ENCODE data around the gene SGTA. TPM values are rescaled to one million over a fixed set of nuclear protein-coding genes. Genes with fewer than 3 reads are reported as not detected.

The SGTA gene
- polyA plus RNA-seq, 3 donors: 61.2 to 72.9 (median 67.5) TPM

DNA sequence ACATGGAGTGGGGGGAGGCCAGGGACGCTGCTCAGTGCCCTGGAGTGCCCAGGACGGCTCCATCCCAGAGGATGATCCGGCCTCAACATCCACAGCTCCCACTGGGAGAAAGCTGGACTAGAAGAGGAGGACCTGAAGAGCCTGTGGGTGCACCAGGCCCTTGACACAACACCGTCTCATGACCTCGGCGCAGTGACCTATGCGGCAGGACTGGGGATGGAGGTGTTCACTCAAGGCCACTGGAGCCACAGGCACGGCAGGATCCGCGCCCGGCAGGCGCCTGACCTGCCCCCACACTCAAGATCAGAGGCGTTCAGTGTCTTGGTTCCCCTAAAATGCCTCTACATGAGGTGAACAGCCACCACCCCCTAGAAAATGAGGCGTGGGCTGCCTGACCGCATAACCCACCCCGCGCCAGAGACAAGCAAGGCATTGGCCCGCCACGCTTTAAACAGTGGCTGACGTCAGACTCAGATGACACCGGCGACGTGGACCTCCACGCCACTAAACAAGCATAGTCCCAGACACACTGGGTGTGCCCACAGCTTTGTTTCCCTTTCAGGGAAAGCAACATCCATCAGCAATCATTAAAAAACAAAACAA lies 8.0 kb downstream of the SGTA start:
- no peak for DNase-seq

DNA sequence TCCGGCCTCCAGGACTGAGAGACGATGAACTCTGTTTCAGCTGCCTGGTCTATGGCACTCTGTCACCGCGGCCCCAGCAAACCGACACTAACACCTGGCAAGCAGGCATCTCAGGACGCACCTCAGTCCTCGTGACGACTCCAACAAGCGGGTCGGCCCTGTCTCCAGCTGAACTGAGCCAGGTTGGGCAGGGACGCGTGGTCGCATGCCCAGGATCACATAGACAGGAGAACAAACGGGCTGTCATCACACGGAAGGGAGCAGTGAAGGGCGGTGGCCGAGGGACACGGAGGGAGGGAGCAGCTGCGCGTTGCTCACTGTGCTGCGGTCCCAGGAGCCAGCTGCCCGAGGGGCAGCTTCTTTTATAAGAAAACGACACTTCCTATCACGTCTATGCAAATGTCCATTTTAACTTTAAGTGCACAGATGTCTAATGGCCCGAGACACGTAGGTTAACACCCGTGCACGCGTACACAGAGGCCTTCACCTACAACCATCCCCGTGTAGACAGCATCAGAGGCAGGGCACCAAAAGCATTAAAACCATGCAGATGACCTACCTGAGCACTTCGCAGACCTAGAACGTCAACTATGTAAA lies 8.9 kb downstream of the SGTA start:
- DNase-seq: no peak

DNA sequence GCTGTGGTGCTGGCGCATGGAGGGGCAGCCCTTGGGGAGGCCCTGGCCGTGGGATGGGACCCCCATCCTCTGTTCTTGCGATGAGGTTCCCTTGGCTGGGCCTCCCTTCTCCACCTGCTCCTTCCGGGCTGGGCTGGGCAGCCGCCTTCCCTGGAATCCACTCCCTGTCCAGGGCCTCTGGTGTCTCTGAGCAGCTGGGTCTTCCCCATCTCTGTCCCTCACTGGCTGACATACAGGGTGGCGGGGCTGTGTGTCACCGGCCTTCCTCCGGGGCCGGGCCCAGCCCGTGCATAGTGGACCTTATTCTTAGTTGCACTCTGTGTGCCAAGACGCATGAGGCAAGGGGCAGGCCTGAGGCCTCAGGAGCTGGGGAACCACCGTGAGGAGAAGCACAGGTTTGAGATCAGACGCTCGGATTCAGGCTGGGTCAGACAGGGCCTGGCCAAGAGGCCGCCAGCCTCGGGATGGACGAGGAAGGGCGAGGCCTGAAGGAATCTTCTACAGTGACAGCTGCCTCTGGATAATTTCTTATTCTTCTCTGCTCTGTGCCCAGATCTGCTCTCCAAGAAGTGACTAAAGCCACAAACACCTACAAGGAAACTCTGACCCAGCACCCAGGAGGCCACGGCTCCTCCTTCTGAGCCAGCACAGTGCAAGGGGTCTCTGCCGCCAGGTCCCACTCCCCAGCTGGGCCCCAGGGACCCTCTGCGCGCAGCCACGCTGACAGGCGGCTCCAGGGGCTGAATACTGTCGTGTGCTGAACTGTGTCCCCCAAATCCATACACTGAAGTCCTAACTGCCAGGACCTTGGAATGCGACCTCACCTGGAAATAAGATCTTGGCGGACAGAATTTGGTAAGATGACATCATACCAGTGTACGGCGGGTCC lies 11.0 kb downstream of the SGTA start:
- no peak for DNase-seq

DNA sequence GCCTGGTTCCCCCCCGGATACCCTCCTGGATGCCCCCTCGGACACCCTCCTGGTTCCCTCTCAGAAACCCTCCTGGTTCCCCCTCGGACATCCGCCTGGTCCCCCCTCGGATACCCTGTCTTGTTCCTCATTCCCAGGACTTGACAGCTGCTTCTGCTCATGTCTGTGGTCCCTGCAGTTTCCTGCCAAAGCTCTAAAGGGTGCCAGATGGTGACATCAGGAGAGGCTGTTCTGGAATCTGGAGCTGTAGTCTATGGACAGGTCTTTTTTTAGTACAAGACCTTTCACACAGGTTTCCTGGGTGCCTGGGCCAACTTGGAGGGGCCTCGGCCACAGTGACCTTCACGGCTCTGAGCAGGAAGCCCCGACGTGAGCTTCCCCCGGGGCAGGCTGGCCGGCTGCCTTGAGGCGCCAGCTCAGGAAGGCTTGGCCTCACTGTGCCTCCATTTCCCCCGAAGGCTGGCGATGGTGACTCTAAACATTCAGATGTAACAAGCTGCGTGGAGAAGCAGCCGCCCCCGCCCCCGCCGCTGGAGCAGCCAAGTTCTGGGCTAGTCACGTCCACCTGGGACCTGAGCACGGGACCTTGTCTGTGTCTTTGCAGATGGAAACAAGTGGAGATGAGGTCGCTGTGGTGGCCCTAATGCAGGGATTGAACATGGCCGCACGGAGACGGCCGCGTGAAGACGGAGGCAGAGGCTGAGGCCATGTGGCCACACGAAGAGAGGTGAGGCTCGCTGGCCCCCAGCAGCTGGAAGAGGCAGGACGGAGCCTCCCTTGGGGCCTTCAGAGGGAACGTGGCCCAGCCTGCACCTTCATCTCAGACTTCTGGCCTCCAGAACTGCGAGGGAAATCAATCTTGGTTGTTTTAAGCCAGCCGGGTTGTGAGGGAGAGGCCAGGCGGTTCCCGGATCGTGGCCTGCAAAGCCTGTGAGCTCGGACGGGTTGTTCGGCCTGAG lies 12.7 kb downstream of the SGTA start:
- DNase-seq: peak; percentile 71

DNA sequence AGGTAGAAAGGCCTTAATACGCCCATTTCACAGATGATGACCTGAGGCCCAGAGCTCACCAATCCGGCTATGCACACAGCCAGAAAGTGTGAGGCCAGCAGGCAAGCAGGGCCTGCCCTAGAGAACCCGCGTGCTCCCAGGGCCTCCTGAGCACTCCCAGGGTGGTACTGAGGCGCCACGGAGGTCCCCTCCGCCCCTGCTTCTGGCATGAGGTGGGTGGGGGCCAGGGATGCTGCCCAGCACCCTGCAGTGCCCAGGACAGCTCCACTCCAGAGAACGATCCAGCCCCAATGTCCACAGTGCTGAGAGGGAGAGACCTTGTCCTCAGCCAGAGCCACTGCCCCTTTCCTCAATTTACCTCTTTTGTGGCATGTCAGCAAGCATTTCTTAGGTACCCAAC lies 13.9 kb downstream of the SGTA start:
- no peak for DNase-seq

DNA sequence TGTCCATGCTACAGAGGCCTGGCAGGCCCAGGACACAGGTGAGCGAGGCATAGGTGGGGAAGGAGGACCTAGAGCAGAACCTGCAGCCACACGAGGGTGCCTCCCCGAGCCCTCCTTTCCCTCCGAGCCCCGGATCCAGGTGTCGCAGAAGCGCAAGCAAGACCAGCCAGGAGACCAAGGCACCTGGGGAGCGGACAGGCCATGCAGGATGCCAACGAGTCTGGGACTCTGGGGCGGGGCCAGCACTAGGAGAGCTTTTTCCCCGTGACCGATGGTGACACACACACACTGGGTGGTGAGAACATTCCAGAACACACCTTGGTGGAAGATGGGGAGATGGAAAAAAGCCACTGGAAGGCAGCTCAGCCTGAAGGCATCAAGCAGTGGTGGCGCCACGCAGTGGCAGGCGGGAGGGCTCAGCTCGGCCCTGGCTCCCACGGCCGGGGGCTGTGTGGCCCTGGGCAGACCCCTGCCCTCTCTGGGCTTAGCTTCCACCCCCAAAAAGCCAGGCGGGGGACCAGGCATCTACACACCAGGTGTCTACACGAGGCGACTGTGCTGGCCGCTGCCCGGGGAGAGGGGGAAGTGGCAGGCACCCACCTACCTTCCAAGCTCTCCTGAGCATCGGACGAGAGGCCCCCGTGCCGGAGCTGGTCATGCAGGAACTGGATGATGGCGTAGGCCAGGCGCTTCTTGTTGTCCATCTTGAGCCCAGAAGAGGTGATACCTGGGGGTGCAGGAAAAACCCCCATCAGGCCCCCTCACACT lies 14.5 kb downstream of the SGTA start:
- DNase-seq: no peak

DNA sequence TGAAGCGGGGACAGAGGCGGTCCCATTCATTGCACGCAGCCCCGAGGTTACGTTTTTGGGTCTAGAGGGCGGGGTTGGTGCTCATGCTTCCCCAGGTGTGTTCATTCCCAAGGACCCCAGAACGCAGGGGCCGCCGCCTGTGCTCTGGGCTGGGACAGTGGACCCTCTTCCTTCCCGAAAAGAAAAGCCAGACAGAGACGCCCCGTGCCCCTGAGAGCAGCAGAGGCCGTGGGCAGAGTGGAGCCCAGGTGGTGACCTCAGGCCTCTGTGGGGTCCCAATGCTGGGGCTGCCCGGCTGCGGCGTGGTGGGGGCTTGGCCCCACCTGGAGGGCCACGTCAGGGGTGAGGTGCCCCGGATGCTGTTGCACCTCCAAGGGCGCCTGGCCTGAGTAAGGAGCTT lies 15.4 kb downstream of the SGTA start:
- no peak for DNase-seq

DNA sequence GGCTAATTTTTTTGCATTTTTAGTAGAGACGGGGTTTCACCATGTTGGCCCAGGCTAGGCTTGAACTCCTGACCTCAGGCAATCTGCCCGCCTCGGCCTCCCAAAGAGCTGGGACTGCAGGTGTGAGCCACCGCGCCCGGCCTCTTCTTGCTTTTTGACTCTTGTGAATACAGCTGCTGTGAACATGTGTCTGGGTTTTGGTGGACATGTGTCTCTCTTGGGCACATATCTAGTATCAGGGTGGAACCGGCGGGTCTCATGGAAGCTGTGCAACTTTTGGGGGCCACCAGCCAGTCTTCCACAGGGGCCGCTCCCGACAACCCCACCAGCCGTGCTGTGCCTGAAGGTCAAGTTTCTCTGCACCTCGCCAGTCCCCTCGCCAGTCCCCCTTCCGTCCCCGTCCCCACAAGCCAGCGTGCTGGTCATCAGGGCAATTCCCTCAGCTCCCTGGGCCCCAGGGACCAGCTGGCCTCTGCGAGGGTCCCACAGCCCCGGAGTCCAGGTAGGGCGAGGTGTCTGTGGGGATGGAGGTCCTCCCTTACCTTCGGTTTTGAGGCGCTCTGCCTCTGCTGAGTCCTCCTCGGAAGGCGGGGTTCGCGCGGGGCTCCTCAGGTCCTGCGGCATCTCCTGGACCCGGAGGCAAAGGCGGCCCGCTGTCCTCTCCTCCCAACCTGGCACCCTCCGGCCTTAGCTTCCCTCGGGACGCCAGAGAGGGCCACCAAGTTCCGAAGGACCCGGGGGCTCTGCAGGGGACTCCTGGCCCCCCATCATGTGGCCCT lies 16.3 kb downstream of the SGTA start:
- no peak for DNase-seq

DNA sequence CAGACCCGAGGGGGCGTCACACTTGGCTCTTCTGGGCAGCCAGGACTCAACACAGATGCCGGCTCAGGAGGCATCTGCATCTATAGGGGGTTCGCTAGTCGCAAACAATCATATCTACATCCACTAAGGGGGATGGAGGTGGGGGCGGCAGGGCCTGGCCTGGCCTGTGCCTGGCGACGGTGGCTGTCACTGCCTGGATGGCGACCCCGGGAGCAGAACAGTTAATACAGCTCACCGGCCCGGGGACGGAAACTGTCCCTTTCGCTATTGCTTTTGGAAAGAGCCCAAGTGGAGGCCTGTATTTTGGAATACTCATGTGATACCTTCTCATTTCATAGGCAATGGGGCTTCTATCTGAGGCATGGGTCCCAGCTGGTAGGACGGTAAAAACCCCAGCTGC lies 17.7 kb downstream of the SGTA start:
- no peak for DNase-seq

DNA sequence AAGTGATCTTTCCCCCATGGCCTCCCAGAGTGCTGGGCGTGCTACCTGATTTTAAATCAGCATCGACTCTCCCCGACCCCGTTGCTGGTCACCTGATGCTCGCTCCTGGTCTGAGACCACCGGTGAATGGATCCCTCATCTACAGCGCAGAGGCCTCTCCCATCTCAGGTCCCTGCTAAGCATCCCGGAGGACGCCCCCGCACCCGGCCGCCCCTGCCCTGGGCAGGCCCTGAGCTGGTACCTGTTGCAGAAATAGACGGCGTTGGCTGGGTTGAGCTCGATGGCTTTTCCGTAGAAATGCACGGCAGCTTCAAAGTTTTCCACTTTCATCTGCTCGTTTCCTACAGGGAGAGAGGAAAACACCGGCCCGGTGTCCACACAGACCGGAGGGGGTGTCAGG lies 18.1 kb downstream of the SGTA start:
- DNase-seq: no peak

DNA sequence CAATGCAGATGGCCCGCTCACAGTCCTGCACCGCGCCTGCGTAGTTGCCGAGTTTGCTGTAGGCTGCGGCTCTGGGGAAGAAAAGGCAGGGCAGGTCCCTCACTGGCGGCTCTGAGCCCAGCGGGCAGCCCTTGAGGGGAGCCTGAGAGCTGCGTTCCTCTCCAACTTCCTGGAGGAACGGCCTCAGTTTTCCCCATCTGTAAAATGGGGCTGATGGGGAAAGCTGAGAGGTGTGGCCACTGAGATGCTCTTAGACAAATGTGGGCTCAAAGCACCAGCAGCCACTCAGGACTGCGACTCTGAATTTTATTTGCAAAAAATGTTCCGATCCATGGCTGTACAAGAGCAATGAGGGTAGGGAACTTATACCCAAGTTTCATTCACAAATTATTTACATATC lies 19.4 kb downstream of the SGTA start:
- DNase-seq: no peak

DNA sequence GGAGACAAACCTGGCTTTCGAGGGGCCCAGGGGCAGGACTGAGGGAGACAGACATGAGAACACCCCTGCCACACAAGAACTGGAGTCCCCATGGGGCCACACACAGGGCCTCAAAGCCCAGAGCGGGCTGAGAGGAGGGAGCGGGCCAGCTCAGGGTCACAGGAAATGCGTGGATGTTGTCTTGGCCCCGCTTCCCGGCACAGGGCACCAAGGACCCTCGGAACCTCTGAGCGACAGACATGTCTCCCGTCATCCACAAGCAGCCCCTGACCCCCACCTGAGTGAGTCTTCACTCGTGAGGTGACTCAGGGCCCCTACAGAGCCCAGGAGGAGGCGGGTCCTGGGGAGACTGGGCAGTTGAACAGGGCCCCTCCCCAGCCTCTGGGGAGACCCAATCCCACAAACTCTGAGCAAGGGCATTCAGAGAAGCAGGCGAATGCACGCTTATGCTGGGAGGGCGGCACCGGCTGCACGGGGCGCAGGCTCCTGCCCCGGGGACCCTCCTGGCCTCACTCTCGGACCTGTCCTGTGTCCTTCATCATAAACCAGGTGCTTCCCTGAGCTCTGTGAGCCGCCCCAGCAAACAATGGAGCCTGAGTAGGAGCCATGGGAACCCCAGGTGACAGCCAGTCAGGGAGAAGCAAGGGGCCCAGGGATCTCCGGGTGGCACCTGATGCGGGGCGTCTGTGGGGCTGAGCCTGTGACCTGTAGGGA lies 20.1 kb downstream of the SGTA start:
- no peak for DNase-seq

DNA sequence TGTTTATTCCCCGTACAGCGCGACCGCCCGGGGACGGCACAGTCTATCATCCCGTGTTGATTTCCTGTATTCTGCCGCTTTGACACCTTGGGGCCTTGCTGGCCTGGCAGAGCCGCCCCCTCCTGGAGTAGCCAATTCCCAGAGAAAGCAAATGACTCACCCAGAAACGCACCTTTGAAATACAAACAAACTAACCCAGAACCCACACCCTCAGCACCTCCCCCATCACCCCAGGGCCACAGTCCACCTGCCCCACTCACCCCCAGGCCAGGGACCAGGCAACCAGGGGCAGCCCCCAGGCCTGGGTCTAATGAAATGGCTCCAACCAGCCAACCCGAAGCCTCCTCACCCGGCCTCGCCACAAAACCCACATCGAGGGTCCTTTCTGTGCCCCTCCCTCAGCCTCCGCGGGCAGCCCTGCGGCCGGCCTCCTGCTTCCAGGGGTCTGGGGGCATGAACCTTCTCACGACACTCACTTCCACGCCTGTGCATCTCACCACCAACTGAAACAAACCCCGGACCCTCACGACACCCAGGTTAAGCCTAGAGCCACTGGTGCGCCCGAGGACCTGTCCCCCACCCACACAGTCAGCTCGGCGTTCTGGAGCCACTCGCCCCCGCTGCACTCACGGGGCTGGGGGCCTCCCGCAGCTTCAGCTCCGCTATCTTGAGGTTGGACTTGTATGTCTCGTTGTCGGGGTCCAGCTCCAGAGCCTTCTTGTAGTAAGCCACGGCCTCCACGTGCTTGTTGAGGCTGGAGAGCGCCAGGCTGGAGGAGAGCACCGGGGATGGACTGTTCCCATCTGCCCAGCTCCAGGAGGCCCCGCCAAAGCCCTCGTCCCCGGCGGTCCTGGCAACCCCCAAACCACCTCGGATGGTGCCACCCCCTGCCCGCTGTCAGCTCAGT lies 20.9 kb downstream of the SGTA start:
- no peak for DNase-seq

DNA sequence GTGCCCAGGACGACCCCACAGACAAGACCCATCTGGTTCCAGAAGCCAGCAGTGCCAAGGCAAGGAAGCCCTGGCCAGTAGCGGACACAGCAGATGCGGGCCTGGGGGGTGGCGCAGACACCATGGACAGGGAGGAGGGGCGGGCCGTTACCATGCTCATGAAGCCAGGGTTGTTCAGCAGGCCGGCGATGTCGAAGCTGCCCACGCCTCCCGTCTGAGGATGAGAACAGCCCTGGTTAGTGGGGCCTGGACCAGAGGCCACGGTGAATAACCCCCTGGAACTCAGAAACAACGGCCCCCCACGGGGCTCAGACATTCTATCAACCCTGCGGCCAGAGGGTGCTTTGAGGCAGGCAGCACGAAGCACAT lies 21.8 kb downstream of the SGTA start:
- no peak for DNase-seq

DNA sequence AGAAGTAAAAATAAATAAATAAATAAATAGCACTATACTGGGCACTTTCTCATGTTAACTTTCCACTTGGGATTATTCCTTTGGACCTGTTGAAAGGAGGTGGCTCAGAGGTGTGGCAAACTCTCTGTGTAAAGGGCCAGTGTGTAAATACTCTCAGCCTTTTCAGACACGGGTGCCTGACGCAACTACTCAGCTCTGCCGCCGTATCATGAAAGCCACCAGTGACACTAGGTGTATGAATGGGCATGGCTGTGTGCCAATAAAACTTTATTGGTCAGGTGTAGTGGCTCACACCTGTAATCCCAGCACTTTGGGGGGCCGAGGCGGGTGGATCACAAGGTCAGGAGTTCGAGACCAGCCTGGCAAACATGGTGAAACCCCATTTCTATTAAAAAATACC lies 23.1 kb downstream of the SGTA start:
- DNase-seq: no peak

DNA sequence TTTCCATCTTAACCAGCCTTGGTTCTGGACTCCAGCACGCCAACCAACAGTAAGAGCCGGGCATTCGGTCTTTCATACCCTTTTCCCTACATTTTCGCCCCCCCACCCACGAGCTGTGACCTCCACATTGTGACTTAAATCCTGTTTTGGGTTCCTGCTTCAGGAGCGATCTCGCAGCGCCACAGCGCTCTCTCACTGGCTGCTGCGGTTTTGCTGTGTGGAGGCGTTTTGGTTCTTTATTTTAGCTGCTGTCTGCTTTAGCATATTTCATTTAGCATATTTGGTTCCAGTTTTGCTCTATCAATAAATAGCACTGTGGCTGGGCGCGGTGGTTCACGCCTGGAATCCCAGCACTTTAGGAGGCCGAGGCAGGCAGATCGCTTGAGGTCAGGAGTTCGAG lies 23.7 kb downstream of the SGTA start:
- DNase-seq: no peak

DNA sequence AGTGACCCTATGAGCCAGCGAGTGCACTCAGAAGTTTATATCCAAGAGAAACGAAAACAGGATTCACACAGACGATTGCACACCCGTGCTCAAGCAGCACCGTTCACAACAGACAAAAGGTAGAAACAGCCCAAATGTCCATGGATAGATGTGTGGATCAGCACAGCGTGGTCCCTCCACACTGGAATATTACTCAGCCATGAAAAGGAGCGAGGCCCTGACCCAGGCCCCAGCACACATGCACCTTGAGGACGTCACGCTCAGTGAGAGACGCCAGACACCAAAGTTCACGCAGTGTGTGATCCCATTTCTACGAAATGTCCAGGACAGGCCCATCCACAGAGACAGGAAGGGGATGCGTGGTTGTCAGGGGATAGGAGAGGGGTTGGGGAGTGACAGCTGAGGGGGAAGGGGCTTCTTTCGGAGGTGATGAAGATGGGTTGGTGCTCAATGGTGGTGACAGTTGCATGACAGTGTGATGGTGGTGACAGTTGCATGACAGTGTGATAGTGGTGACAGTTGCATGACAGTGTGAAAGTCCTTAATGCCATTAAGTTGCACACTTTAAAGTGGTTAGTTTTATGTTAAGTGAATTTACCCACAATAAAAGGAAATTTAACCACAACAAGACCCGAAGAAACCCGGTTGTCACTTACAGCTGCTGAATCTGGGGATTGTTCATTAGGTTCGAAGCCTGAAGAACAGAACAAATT lies 24.3 kb downstream of the SGTA start:
- DNase-seq: no peak

Measured in renal pelvis (tissue), 4 donors.